Activated naive CD4-positive, alpha-beta T cell treated with anti-CD3 and anti-CD28 coated beads, Interleukin-2, amount 10 ng/mL, durations not matched to agents 7 days and 5 days (primary cell): ENCODE results near the gene ROGDI.
"Not testable (repeated sequence)": the region's sequence is repeated elsewhere in the genome, so short reads cannot be mapped to it uniquely, and the experiment has no call there.

Experiments
- CTCF ChIA-PET: fragments of 350-600 bp; sonication (Branson Sonifier 250); formaldehyde crosslinking; loops from one replicate; lab custom pipeline; 2021; ENCODE audit warnings: antibody characterized with exemption; lab: Charles Lee
- DNase-seq: peaks from one replicate; pipeline ENCODE4 v3.0.0-alpha.2; 2020
- H3K27ac Mint-ChIP-seq: one replicate; pipeline ENCODE4 v1.8.0; 2021; ENCODE audit warnings: mild to moderate bottlenecking, moderate library complexity, mixed read lengths
- H3K27me3 Mint-ChIP-seq: one replicate; pipeline ENCODE4 v1.8.0; 2021; ENCODE audit warnings: mild to moderate bottlenecking, mixed read lengths
- H3K36me3 Mint-ChIP-seq: one replicate; pipeline ENCODE4 v1.8.0; 2021; ENCODE audit warnings: mixed read lengths
- H3K4me1 Mint-ChIP-seq: one replicate; pipeline ENCODE4 v1.8.0; 2021; ENCODE audit warnings: mixed read lengths
- H3K4me3 Mint-ChIP-seq: one replicate; pipeline ENCODE4 v1.8.0; 2021; ENCODE audit warnings: mild to moderate bottlenecking, moderate library complexity, mixed read lengths
- H3K9me3 Mint-ChIP-seq: one replicate; pipeline ENCODE4 v1.8.0; 2021; ENCODE audit warnings: mixed read lengths

Gene ROGDI

DNA sequence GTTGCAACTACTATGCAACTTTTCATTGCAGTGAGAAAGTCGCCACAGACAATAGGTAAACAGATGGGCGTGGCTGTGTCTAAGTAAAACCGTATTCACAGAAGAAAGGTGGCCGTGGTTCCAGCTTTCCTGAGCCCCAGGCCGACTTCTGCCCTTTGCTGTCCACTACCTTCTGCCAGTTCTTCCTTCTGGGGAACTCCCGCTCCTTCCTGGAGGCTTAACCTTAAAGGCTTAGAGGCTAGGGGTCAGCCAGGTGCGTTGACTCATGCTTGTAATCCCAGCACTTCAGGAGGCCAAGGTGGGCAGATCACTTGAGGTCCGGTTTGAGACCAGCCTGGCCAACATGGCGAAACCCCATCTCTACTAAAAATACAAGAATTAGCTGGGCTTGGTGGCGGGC lies 12.2 kb downstream of the ROGDI start:
- Mint-ChIP-seq H3K36me3 (no peaks in the 10 kb centered on the region), H3K4me1 (peaks cover 7% of the 10 kb centered on the region), H3K9me3 (no peaks in the 10 kb centered on the region), H3K27me3 (peaks cover 8% of the 10 kb centered on the region), H3K4me3 (no peak overlapping the region), H3K27ac (no peak overlapping the region)
- CTCF ChIA-PET, result no interaction called here
- no peak for DNase-seq

DNA sequence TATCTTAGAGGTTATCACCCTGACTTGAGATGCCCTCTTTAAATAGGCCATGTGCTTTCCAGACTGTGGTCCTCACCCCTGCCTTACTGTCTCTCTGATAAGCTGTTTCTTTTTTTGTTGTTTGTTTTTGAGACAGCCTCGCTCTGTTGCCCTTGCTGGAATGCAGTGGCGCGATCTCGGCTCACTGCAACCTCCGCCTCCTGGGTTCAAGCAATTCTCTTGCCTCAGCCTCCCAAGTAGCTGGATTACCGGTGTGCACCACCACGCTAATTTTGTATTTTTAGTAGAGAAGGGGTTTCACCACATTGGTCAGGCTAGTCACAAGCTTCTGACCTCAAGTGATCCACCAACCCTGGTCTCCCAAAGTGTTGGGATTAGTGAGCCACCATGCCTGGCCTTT lies 13.5 kb downstream of the ROGDI start:
- Mint-ChIP-seq H3K27me3 (peaks cover 11% of the 10 kb centered on the region), H3K36me3 (no peaks in the 10 kb centered on the region), H3K9me3 (no peaks in the 10 kb centered on the region), H3K4me1 (peaks cover 7% of the 10 kb centered on the region), H3K27ac (no peak overlapping the region), H3K4me3 (no peak overlapping the region)
- no peak for DNase-seq
- CTCF ChIA-PET, result interaction anchor here (0.7 kb wide), 1 partner anchor 281 kb away, joined by 3 read pairs; no protein-coding TSS in a partner anchor

- CTCF ChIA-PET, result interaction anchor here (0.6 to 0.7 kb wide), 2 partner anchors 87 to 280 kb away, joined by 3 read pairs; no protein-coding TSS in a partner anchor
- Mint-ChIP-seq H3K4me3 (no peak overlapping the region), H3K27ac (no peak overlapping the region), H3K36me3 (no peaks in the 10 kb centered on the region), H3K27me3 (peaks cover 12% of the 10 kb centered on the region), H3K9me3 (no peaks in the 10 kb centered on the region), H3K4me1 (peaks cover 7% of the 10 kb centered on the region)
- no peak for DNase-seq
Observed at GRCh38 chr16:4788489-4788889, 13.9 kb downstream of the ROGDI start.

- no peak within 1 kb of the TSS for H3K4me3 Mint-ChIP-seq
- no peak for DNase-seq
- CTCF ChIA-PET, result interaction anchor here (0.6 kb wide), 1 partner anchor 86 kb away, joined by 3 read pairs; no protein-coding TSS in a partner anchor
- no peaks in the 10 kb centered on the region for H3K9me3 Mint-ChIP-seq
- H3K27ac Mint-ChIP-seq, result no peak within 1 kb of the TSS
- H3K36me3 Mint-ChIP-seq, result no peaks in the 10 kb centered on the region
- peaks cover 12% of the 10 kb centered on the region for H3K27me3 Mint-ChIP-seq
- H3K4me1 Mint-ChIP-seq, result peaks cover 7% of the 10 kb centered on the region
Observed at GRCh38 chr16:4787627-4788482, 14.6 kb downstream of the ROGDI start, which contains the start of gene SEPTIN12. Gene SEPTIN12, minus strand, starts transcription at chr16:4788345. Its CDS starts 700 bp downstream, at chr16:4787645.

DNA sequence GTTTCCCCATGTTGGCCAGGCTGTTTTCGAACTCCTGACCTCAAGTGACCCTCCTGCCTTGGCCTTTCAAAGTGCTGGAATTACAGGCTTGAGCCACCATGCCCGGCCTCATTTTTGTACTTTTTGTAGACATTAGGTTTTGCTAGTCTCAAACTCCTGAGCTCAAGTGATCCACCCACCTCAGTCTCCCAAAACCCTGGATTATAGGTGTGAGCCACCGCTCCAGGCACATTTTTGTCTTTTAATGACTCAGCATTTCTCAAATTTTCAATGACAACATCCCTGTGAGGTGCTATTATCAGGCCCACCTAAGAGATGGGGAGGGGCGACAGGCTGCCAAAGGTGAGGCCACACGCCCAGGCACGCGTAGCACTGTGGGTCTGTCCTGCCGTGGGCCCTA lies 15.4 kb downstream of the ROGDI start:
- Mint-ChIP-seq H3K27me3 (peaks cover 12% of the 10 kb centered on the region), H3K27ac (no peak overlapping the region), H3K4me3 (no peak overlapping the region), H3K4me1 (peaks cover 7% of the 10 kb centered on the region), H3K36me3 (no peaks in the 10 kb centered on the region), H3K9me3 (no peaks in the 10 kb centered on the region)
- DNase-seq, result no peak
- CTCF ChIA-PET, result no interaction called here

GRCh38 chr16:4785758-4786433 lies 16.5 kb downstream of the ROGDI start:
- H3K4me3 Mint-ChIP-seq, result no peak overlapping the region

DNA sequence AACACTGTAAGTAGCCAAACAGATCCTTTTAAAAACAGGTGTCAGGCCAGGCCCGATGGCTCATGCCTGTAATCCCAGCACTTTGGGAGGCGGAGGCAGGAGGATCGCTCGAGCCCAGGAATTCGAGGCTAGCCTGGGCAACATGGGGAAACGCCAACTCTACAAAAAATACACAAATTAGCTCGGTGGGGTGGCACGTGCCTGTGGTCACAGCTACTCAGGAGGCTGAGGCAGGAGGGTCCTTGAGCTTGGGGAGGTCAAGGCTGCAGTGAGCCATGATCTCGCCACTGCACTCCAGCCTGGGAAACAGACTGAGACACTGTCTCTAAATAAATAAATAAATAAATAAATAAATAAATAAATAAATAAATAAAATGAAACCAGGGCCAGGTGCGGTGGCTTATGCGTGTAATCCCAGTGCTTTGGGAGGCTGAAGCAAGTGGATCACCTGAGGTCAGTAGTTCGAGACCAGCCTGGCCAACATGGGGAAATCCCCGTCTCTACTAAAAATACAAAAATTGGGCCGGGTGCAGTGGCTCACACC lies 17.9 kb downstream of the ROGDI start:
- H3K9me3 Mint-ChIP-seq, H3K4me1 Mint-ChIP-seq, DNase-seq, H3K36me3 Mint-ChIP-seq, H3K27me3 Mint-ChIP-seq, H3K27ac Mint-ChIP-seq, CTCF ChIA-PET, H3K4me3 Mint-ChIP-seq: not testable (repeated sequence)

More at GRCh38 chr16:4785758-4786433, 16.5 kb downstream of the ROGDI start:
- no peak for DNase-seq
- Mint-ChIP-seq H3K27me3 (peaks cover 11% of the 10 kb centered on the region), H3K27ac (peak overlapping the region; percentile 45), H3K36me3 (no peaks in the 10 kb centered on the region), H3K9me3 (no peaks in the 10 kb centered on the region), H3K4me1 (peaks cover 3% of the 10 kb centered on the region)
- CTCF ChIA-PET, result no interaction called here

- H3K4me3 Mint-ChIP-seq, result no peak overlapping the region
- no peaks in the 10 kb centered on the region for H3K36me3 Mint-ChIP-seq
- H3K4me1 Mint-ChIP-seq, result no peaks in the 10 kb centered on the region
- no peak for DNase-seq
- CTCF ChIA-PET, result no interaction called here
- no peaks in the 10 kb centered on the region for H3K9me3 Mint-ChIP-seq
- no peak overlapping the region for H3K27ac Mint-ChIP-seq
- peaks cover 4% of the 10 kb centered on the region for H3K27me3 Mint-ChIP-seq
Observed at GRCh38 chr16:4783951-4784336, 18.5 kb downstream of the ROGDI start.

DNA sequence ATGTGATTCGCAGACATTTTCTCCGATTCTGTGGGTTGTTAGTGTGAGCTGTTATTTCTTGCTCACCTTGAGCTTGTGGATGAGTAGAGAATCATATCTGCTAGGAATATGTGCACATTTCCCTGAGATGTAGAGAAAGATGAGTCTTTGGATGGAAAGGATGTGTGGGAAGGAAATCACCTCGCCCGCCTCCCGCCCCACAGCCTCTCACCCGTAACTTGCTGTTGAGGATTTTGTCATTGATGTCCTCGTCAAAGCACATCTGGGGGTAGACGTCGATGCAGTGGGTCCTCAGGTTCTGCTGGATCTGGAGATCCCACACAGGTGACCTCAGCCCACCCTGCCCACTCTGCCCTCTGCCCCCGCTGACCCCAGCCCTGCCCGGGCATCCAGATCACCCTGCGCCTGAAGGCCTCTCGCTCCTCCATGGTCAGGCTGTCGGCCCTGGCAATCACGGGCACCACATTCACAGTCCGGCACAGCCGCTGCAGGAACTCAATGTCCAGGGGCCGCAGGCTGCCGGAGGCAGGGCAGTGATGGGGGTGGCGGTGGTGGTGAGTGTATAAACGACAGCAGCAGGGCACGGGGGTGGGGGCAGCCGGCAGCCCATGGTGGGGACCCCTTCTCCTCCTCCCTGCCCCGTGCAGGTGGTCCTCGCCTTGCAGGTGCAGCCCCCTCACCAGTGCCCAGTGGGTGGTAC lies 19.0 kb downstream of the ROGDI start:
- H3K4me1 Mint-ChIP-seq, result no peaks in the 10 kb centered on the region

GRCh38 chr16:4780235-4780634 lies 22.2 kb downstream of the ROGDI start:
- Mint-ChIP-seq H3K27me3 (peaks cover 4% of the 10 kb centered on the region), H3K4me1 (no peaks in the 10 kb centered on the region), H3K9me3 (no peaks in the 10 kb centered on the region), H3K27ac (no peak overlapping the region), H3K36me3 (no peaks in the 10 kb centered on the region), H3K4me3 (no peak overlapping the region)
- CTCF ChIA-PET, result no interaction called here
- no peak for DNase-seq

More for the DNA sequence above, 19.0 kb downstream of the ROGDI start:
- no peak overlapping the region for H3K27ac Mint-ChIP-seq
- H3K9me3 Mint-ChIP-seq, result no peaks in the 10 kb centered on the region
- no peak overlapping the region for H3K4me3 Mint-ChIP-seq
- no peak for DNase-seq
- H3K27me3 Mint-ChIP-seq, result peaks cover 4% of the 10 kb centered on the region
- no peaks in the 10 kb centered on the region for H3K36me3 Mint-ChIP-seq
- CTCF ChIA-PET, result no interaction called here

- CTCF ChIA-PET, result no interaction called here
- H3K27ac Mint-ChIP-seq, result no peak overlapping the region
- H3K4me1 Mint-ChIP-seq, result no peaks in the 10 kb centered on the region
- H3K9me3 Mint-ChIP-seq, result no peaks in the 10 kb centered on the region
- H3K4me3 Mint-ChIP-seq, result no peak overlapping the region
- H3K36me3 Mint-ChIP-seq, result no peaks in the 10 kb centered on the region
- DNase-seq, result no peak
- no peaks in the 10 kb centered on the region for H3K27me3 Mint-ChIP-seq
Observed at GRCh38 chr16:4778050-4778392, 24.4 kb downstream of the ROGDI start.

GRCh38 chr16:4777339-4778049 lies 24.9 kb downstream of the ROGDI start:
- no peak for DNase-seq
- no peak overlapping the region for H3K27ac Mint-ChIP-seq
- H3K4me3 Mint-ChIP-seq, result no peak overlapping the region
- H3K27me3 Mint-ChIP-seq, result no peaks in the 10 kb centered on the region
- no peaks in the 10 kb centered on the region for H3K9me3 Mint-ChIP-seq
- no peaks in the 10 kb centered on the region for H3K36me3 Mint-ChIP-seq
- no peaks in the 10 kb centered on the region for H3K4me1 Mint-ChIP-seq
- CTCF ChIA-PET, result no interaction called here

DNA sequence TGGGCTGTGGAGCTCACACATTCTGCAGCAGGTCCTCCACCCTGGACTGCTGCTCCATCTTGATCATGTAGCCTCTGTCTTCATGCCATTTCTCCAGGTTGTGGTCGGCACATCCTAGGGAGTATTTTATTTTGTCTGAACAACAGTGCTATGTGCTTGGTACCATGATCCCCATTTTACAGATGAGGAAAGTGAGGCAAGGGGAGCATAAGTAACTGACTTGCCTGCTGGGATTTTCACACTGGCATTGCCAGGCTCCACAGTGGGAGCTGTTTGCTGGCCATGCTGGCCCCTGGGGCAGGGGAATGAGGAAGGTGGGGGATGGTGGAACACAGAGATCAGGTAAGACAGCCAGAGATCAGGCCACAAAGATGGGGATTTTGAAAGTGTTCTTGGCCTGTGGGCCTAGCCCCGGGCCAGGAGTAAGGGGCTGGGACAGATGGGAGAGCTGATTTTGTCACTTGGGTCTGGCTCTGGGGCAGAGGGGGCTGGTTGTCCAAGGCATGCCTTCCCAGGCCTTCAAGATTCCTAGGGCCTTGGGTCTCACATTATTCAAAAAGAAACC lies 26.2 kb downstream of the ROGDI start:
- CTCF ChIA-PET, result no interaction called here
- Mint-ChIP-seq H3K4me3 (no peak overlapping the region), H3K4me1 (no peaks in the 10 kb centered on the region), H3K9me3 (no peaks in the 10 kb centered on the region), H3K36me3 (no peaks in the 10 kb centered on the region), H3K27ac (peak overlapping the region; percentile 42), H3K27me3 (no peaks in the 10 kb centered on the region)
- DNase-seq, result no peak
